ENCODE results near the gene ACAP2. TPM values are rescaled to one million over a fixed set of nuclear protein-coding genes. Genes with fewer than 3 reads are reported as not detected.

Gene ACAP2
- polyA plus RNA-seq, 2 of the 4 experiments (the other 2 are of a cell fraction): 7.8 to 26.0 TPM

- Histone ChIP-seq H3K4me2 (no peak overlapping the region), H3K9me3 (no peaks in the 10 kb centered on the region), H3K27ac (no peak overlapping the region), H3K4me1 (no peaks in the 10 kb centered on the region), H3K4me3 (no peak overlapping the region)
- DNase-seq (ENCODE audit: low read depth in 1 of 2, low spot score in 1 of 2): no peak
- TF ChIP-seq MYC (IDR thresholded peaks at IDR 0.05; ENCODE audit: borderline replicate concordance, low read length): no peak
- 88% methylated on average over 8 of the region's 8 CpGs for WGBS (ENCODE audit: missing lambda C conversion rate)
- no peak for ATAC-seq
- FAIRE-seq: no peak
- POLR2A ChIA-PET: no interaction called here
- CTCF ChIA-PET: no interaction called here
Observed at GRCh38 chr3:195248281-195248680, 194.5 kb downstream of the ACAP2 start.

GRCh38 chr3:195247863-195248189 is 195.0 kb downstream of the ACAP2 start:
- TF ChIP-seq HOXB13 (CRISPR knock-in tag; IDR thresholded peaks at IDR 0.05; ENCODE audit: low read depth) (no peak), JUNB (IDR thresholded peaks at IDR 0.05) (no peak), ELK1 (IDR thresholded peaks at IDR 0.05; ENCODE audit: low read depth, low read length) (no peak), ZFP36 (IDR thresholded peaks at IDR 0.05; ENCODE audit: borderline replicate concordance, partially characterized antibody) (no peak), NFE2L2 (conservative IDR thresholded peaks at IDR 0.05; ENCODE audit: low read length) (no peak), RCOR1 (IDR thresholded peaks at IDR 0.05; ENCODE audit: low read depth, low read length) (no peak), TP53 (CRISPR knock-in tag; IDR thresholded peaks at IDR 0.05) (no peak), MAX (IDR thresholded peaks at IDR 0.05) (no peak), MAFK (IDR thresholded peaks at IDR 0.05; ENCODE audit: partially characterized antibody) (no peak)
- FAIRE-seq (no peak), DNase-seq (ENCODE audit: low read depth in 1 of 2, low spot score in 1 of 2) (no peak), ATAC-seq (no peak)
- Histone ChIP-seq H3K4me1 (no peaks in the 10 kb centered on the region), H3K4me2 (no peak overlapping the region), H3K4me3 (no peak overlapping the region), H3K27ac (no peak overlapping the region), H3K9me3 (no peaks in the 10 kb centered on the region)
- CTCF ChIA-PET: no interaction called here
- 85% methylated on average over 8 of the region's 8 CpGs for WGBS (ENCODE audit: missing lambda C conversion rate)
- POLR2A ChIA-PET: no interaction called here

GRCh38 chr3:195247086-195247862 is 195.5 kb downstream of the ACAP2 start:
- no peaks in the 10 kb centered on the region for H3K4me1 ChIP-seq
- H3K4me2 ChIP-seq: no peak overlapping the region
- POLR2A ChIA-PET: no interaction called here
- no peak overlapping the region for H3K27ac ChIP-seq
- H3K9me3 ChIP-seq: no peaks in the 10 kb centered on the region
- no peak for TF ChIP-seq TP53 (CRISPR knock-in tag; IDR thresholded peaks at IDR 0.05)
- no peak for TF ChIP-seq HOXA7 (CRISPR knock-in tag; IDR thresholded peaks at IDR 0.05)
- no peak for TF ChIP-seq GATA3 (IDR thresholded peaks at IDR 0.05; ENCODE audit: borderline replicate concordance)
- no peak for TF ChIP-seq HEYL (CRISPR knock-in tag; IDR thresholded peaks at IDR 0.05)
- no peak for TF ChIP-seq REST (IDR thresholded peaks at IDR 0.05)
- no peak for TF ChIP-seq MAFK (IDR thresholded peaks at IDR 0.05; ENCODE audit: partially characterized antibody)
- no peak for TF ChIP-seq CHD2 (IDR thresholded peaks at IDR 0.05; ENCODE audit: low read length, partially characterized antibody)
- TF ChIP-seq NPAS2 (CRISPR knock-in tag; IDR thresholded peaks at IDR 0.05; ENCODE audit: borderline replicate concordance): no peak
- TF ChIP-seq EHMT2 (IDR thresholded peaks at IDR 0.05; ENCODE audit: low read depth): no peak
- no peak for TF ChIP-seq ZC3H11A (IDR thresholded peaks at IDR 0.05)
- TF ChIP-seq ESRRA (IDR thresholded peaks at IDR 0.05; ENCODE audit: borderline replicate concordance, low read length): no peak
- no peak for TF ChIP-seq BCL3 (IDR thresholded peaks at IDR 0.05)
- TF ChIP-seq FOXS1 (CRISPR knock-in tag; IDR thresholded peaks at IDR 0.05): no peak
- TF ChIP-seq POLR2AphosphoS2 (conservative IDR thresholded peaks at IDR 0.05; ENCODE audit: low read length): no peak
- TF ChIP-seq HES2 (IDR thresholded peaks at IDR 0.05): no peak
- TF ChIP-seq HDAC2 (IDR thresholded peaks at IDR 0.05): no peak
- TF ChIP-seq PBX3 (IDR thresholded peaks at IDR 0.05): no peak
- TF ChIP-seq MAX (IDR thresholded peaks at IDR 0.05): no peak
- no peak for TF ChIP-seq RFX5 (IDR thresholded peaks at IDR 0.05)
- TF ChIP-seq SREBF2 (IDR thresholded peaks at IDR 0.05): no peak
- DNase-seq (ENCODE audit: low read depth in 1 of 2, low spot score in 1 of 2) (no peak), ATAC-seq (no peak), FAIRE-seq (no peak)
- WGBS (ENCODE audit: missing lambda C conversion rate): 92% methylated on average over 21 of the region's 24 CpGs
- CTCF ChIA-PET: no interaction called here
- no peak overlapping the region for H3K4me3 ChIP-seq

Measured in A549 (cell line).